ENCODE measurements around the gene LITAF.

Gene LITAF

GRCh38 chr16:11586856-11587642 lies at the start of gene LITAF:
TSS of gene LITAF (minus strand) at chr16:11586919. CDS start at chr16:11556730, 30,189 bp downstream.
- peak; percentile 80 for DNase-seq

- DNase-seq: peak; percentile 13
These were observed 49.5 kb upstream of the LITAF start for GRCh38 chr16:11636172-11636721.

- no peak for DNase-seq
These were observed 49.0 kb upstream of the LITAF start for GRCh38 chr16:11635679-11636171.

GRCh38 chr16:11635113-11635652 lies 48.5 kb upstream of the LITAF start:
- no peak for DNase-seq

- no peak for DNase-seq
These were observed 47.6 kb upstream of the LITAF start for GRCh38 chr16:11634312-11634711.

GRCh38 chr16:11633113-11633512 lies 46.4 kb upstream of the LITAF start:
- DNase-seq: no peak

- DNase-seq: no peak
These were observed 45.8 kb upstream of the LITAF start for GRCh38 chr16:11632455-11632939.

GRCh38 chr16:11631214-11631613 lies 44.5 kb upstream of the LITAF start:
- no peak for DNase-seq

- no peak for DNase-seq
These were observed 44.0 kb upstream of the LITAF start for GRCh38 chr16:11630768-11631056.

- peak; percentile 91 for DNase-seq
These were observed 43.5 kb upstream of the LITAF start for GRCh38 chr16:11630046-11630767.

GRCh38 chr16:11629071-11630030 lies 42.6 kb upstream of the LITAF start:
- peak; percentile 96 for DNase-seq

- no peak for DNase-seq
These were observed 41.2 kb upstream of the LITAF start for GRCh38 chr16:11627822-11628457.

- no peak for DNase-seq
These were observed 40.6 kb upstream of the LITAF start for GRCh38 chr16:11627292-11627663.

GRCh38 chr16:11626657-11627291 lies 40.1 kb upstream of the LITAF start:
- no peak for DNase-seq

GRCh38 chr16:11625769-11626168 lies 39.0 kb upstream of the LITAF start:
- no peak for DNase-seq

GRCh38 chr16:11624636-11625607 lies 38.2 kb upstream of the LITAF start:
- no peak for DNase-seq

- DNase-seq: no peak
These were observed 37.5 kb upstream of the LITAF start for GRCh38 chr16:11624205-11624604.

- DNase-seq: peak; percentile 58
These were observed 35.4 kb upstream of the LITAF start for GRCh38 chr16:11621920-11622651.

- no peak for DNase-seq
These were observed 34.8 kb upstream of the LITAF start for GRCh38 chr16:11621539-11621919.

Data from RPMI8226 (cell line).